Suprapubic skin (tissue), 4 donors: ENCODE data around the gene CREB3.

Experiments used
- CTCF ChIP-seq, 2 donors: fragments of 200-600 bp in 1 of 2; fragments of 450-650 bp in 1 of 2; sonication (generic) in 1 of 2; IDR thresholded peaks; one replicate each; pipeline ENCODE4 v1.5.1; 2016 to 2019; ENCODE audit warnings: antibody characterized with exemption in 2 of 2, mild to moderate bottlenecking in 1 of 2, moderate library complexity in 1 of 2
- EP300 ChIP-seq: sonication (generic); formaldehyde crosslinking; IDR thresholded peaks from one replicate; pipeline ENCODE4 v1.6.1; 2017; ENCODE audit warnings: antibody characterized with exemption
- POLR2A ChIP-seq, 2 donors: fragments of 450-650 bp; IDR thresholded peaks; one replicate each; pipeline ENCODE4 v1.6.1; 2017; ENCODE audit warnings: antibody characterized with exemption in 2 of 2, mild to moderate bottlenecking in 2 of 2, moderate library complexity in 2 of 2
- POLR2AphosphoS5 ChIP-seq, 3 donors: sonication (generic); formaldehyde crosslinking; IDR thresholded peaks; one replicate each; pipeline ENCODE4 v1.6.1; 2017; ENCODE audit warnings: antibody characterized with exemption in 3 of 3

DNA sequence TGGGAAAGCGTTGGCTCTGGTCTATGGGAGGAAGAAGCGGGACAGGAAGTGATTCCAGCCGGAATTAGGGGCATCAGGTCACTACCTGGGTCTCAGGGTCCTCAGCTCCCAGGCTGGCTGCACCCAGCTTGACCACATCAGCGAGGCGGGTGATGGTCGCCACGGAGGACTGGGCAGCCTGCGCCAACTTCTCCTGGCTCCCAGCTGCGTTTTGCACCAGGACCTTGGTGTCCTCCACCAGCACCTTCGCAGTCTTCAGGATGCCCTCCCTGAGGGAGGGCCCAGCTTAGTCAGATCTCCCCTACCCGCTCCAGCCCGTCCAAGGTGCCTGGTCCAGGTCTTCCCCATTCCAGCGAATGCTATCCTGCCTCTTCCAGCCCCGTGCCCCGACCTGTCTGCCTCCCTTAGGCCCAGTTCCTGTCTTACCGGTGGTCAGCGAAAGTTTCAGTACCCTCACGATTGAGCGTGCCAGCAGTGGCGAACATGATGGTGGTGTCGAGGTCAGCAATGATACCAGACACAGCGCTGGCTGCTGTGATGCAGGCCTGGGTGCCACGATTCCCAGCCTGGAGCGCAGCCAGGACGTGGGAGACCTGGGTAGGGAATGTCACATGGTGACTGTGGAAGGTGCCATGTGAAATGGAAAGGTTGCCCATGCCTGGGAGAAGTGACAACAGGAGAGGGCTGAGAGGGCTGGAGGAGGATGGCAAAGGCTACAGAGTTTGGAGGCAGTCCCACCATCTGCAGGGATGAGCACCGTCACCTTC is 28.4 kb upstream of the CREB3 start:
- TF ChIP-seq CTCF (IDR thresholded peaks at IDR 0.05): no peak
- no peak for TF ChIP-seq POLR2A (IDR thresholded peaks at IDR 0.05)
- no peak for TF ChIP-seq POLR2AphosphoS5 (IDR thresholded peaks at IDR 0.05)
- no peak for TF ChIP-seq EP300
